Vagina (tissue), 2 donors: ENCODE results near the gene L3MBTL4. TPM values are rescaled to one million over a fixed set of nuclear protein-coding genes. Genes with fewer than 3 reads are reported as not detected.

Source experiments
- DNase-seq, 2 donors: peaks; one replicate each; pipeline ENCODE4 v3.0.0-alpha.2; 2017; ENCODE audit errors: extremely low spot score in 2 of 2
- H3K27ac ChIP-seq: fragments of 200-600 bp; sonication (generic); one replicate; pipeline ENCODE4 v1.5.1; 2019
- H3K27me3 ChIP-seq: fragments of 200-600 bp; sonication (generic); one replicate; pipeline ENCODE4 v1.5.1; 2019
- H3K36me3 ChIP-seq, 2 donors: fragments of 200-600 bp; sonication (generic); one replicate each; pipeline ENCODE4 v1.5.1; 2017 to 2019
- H3K4me1 ChIP-seq: fragments of 200-600 bp; sonication (generic); one replicate; pipeline ENCODE4 v1.5.1; 2019
- H3K4me3 ChIP-seq, 2 donors: fragments of 200-600 bp; sonication (generic); 1 replicate in 1 of 2; 2 replicates in 1 of 2; pipeline ENCODE4 v1.5.1; 2016 to 2019
- H3K9me3 ChIP-seq: fragments of 200-600 bp; sonication (generic); one replicate; pipeline ENCODE4 v1.5.1; 2019
- CTCF ChIP-seq, 3 experiments: fragments of 450-650 bp in 2 of 3; fragments of 200-600 bp in 1 of 3; sonication (generic) in 1 of 3; IDR thresholded peaks; one replicate each; pipeline ENCODE4 v1.5.1; 2017 to 2019; ENCODE audit warnings: antibody characterized with exemption in 3 of 3, mild to moderate bottlenecking in 2 of 3, moderate library complexity in 2 of 3
- POLR2A ChIP-seq, 2 donors: fragments of 450-650 bp; IDR thresholded peaks; one replicate each; pipeline ENCODE4 v1.6.1; 2017; ENCODE audit warnings: antibody characterized with exemption in 2 of 2, mild to moderate bottlenecking in 2 of 2, moderate library complexity in 2 of 2
- POLR2AphosphoS5 ChIP-seq, 2 donors: sonication (generic); formaldehyde crosslinking; IDR thresholded peaks; one replicate each; pipeline ENCODE4 v1.9.0; 2017; ENCODE audit warnings: antibody characterized with exemption in 2 of 2, mild to moderate bottlenecking in 2 of 2, low read depth in 1 of 2; ENCODE audit not compliant: insufficient read depth in 1 of 2
- intact Hi-C: fragments of 100-400 bp; cut with DNase I; formaldehyde crosslinking; loops from one replicate; pipeline ENCODE4 v1.15.1; 2023
- total RNA-seq: library from RNA; depleted of rRNA; stranded (reverse); fragments of >200 nt; gene quantifications from one replicate; pipeline ENCODE4 v1.2.3, GENCODE V29; 2016

Gene L3MBTL4
- total RNA-seq, 1 donor from 2014 or later, result 9.6 TPM

- intact Hi-C loops, result no loop called here
- TF ChIP-seq POLR2AphosphoS5 (IDR thresholded peaks at IDR 0.05; ENCODE audit: insufficient read depth in 1 of 2, low read depth in 1 of 2) (no peak), CTCF (IDR thresholded peaks at IDR 0.05) (no peak), POLR2A (IDR thresholded peaks at IDR 0.05) (no peak)
- H3K36me3 ChIP-seq, result no peaks in the 10 kb centered on the region
- no peaks in the 10 kb centered on the region for H3K9me3 ChIP-seq
- DNase-seq, result no peak
- H3K4me3 ChIP-seq, result no peak overlapping the region
- no peaks in the 10 kb centered on the region for H3K27me3 ChIP-seq
- H3K27ac ChIP-seq, result no peak overlapping the region
- H3K4me1 ChIP-seq, result no peaks in the 10 kb centered on the region
Measured at GRCh38 chr18:6022074-6022444, 392.7 kb downstream of the L3MBTL4 start.

GRCh38 chr18:6021306-6022073, 393.2 kb downstream of the L3MBTL4 start:
- Histone ChIP-seq H3K27me3 (no peaks in the 10 kb centered on the region), H3K4me1 (no peaks in the 10 kb centered on the region), H3K9me3 (no peaks in the 10 kb centered on the region), H3K4me3 (no peak overlapping the region), H3K36me3 (no peaks in the 10 kb centered on the region), H3K27ac (no peak overlapping the region)
- TF ChIP-seq POLR2A (IDR thresholded peaks at IDR 0.05), result no peak
- intact Hi-C loops, result no loop called here
- DNase-seq, result no peak

GRCh38 chr18:6018671-6019070, 396.0 kb downstream of the L3MBTL4 start:
- Histone ChIP-seq H3K9me3 (no peaks in the 10 kb centered on the region), H3K4me3 (no peak overlapping the region), H3K27me3 (no peaks in the 10 kb centered on the region), H3K27ac (no peak overlapping the region), H3K36me3 (no peaks in the 10 kb centered on the region), H3K4me1 (no peaks in the 10 kb centered on the region)
- intact Hi-C loops, result no loop called here
- no peak for TF ChIP-seq POLR2AphosphoS5 (IDR thresholded peaks at IDR 0.05; ENCODE audit: insufficient read depth in 1 of 2, low read depth in 1 of 2)
- no peak for TF ChIP-seq POLR2A (IDR thresholded peaks at IDR 0.05)
- TF ChIP-seq CTCF (IDR thresholded peaks at IDR 0.05), result no peak
- DNase-seq, result no peak

- Histone ChIP-seq H3K36me3 (no peaks in the 10 kb centered on the region), H3K27me3 (no peaks in the 10 kb centered on the region), H3K4me1 (no peaks in the 10 kb centered on the region), H3K9me3 (no peaks in the 10 kb centered on the region), H3K27ac (no peak overlapping the region), H3K4me3 (no peak overlapping the region)
- intact Hi-C loops, result no loop called here
- TF ChIP-seq CTCF (IDR thresholded peaks at IDR 0.05), result no peak
- TF ChIP-seq POLR2AphosphoS5 (IDR thresholded peaks at IDR 0.05; ENCODE audit: insufficient read depth in 1 of 2, low read depth in 1 of 2), result no peak
- no peak for TF ChIP-seq POLR2A (IDR thresholded peaks at IDR 0.05)
- DNase-seq, result no peak
Measured at GRCh38 chr18:6017171-6017570, 397.5 kb downstream of the L3MBTL4 start.

GRCh38 chr18:6015364-6015763, 399.3 kb downstream of the L3MBTL4 start:
- no peaks in the 10 kb centered on the region for H3K9me3 ChIP-seq

More at GRCh38 chr18:6015364-6015763, 399.3 kb downstream of the L3MBTL4 start:
- intact Hi-C loops, result no loop called here
- Histone ChIP-seq H3K27ac (no peak overlapping the region), H3K27me3 (no peaks in the 10 kb centered on the region), H3K4me3 (no peak overlapping the region), H3K4me1 (no peaks in the 10 kb centered on the region), H3K36me3 (no peaks in the 10 kb centered on the region)
- no peak for TF ChIP-seq CTCF (IDR thresholded peaks at IDR 0.05)
- TF ChIP-seq POLR2AphosphoS5 (IDR thresholded peaks at IDR 0.05; ENCODE audit: insufficient read depth in 1 of 2, low read depth in 1 of 2), result no peak
- no peak for DNase-seq
